ENCODE results near the gene MCM8. TPM values are rescaled to one million over a fixed set of nuclear protein-coding genes. Genes with fewer than 3 reads are reported as not detected.
A peak's percentile ranks its signal among the peaks of the same experiment; 100 is the strongest.

The MCM8 gene
- total RNA-seq, 1 experiment from 2014 or later: 12.4 TPM

DNA sequence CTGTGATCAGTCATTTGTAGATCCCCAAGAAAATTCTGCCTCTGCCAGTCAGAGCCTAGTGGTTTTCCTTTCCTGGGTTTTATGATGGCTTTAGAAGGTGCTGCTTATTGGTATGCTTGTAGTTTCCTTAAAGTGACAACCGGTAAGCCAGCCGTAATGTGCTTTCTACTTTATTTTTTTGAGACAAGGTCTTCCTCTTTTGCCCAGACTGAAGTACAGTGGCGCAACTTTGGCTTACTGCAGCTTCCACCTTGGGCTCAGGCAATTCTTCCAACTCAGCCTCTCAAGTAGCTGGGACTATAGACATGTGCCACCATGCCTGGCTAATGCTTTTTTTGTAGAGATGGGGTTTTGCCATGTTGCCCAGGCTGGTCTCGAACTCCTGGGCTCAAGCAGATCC, 23.5 kb downstream of the MCM8 start:
- peak overlapping the region; percentile 90 for H3K27ac Mint-ChIP-seq (ENCODE audit: low read depth, unreplicated experiment)
- no peak overlapping the region for H3K4me3 Mint-ChIP-seq (ENCODE audit: unreplicated experiment)
- no peaks in the 10 kb centered on the region for H3K27me3 Mint-ChIP-seq (ENCODE audit: insufficient read depth, unreplicated experiment)
- peaks cover 30% of the 10 kb centered on the region for H3K36me3 Mint-ChIP-seq (ENCODE audit: insufficient read depth, unreplicated experiment)
- DNase-seq (ENCODE audit: unreplicated experiment): no peak
- CTCF ChIA-PET: interaction anchor here (0.5 to 1.5 kb wide), 2 partner anchors 55 to 103 kb away, joined by 4 read pairs; no protein-coding TSS in a partner anchor
- intact Hi-C loops (cut with micrococcal nuclease): no loop called here
- POLR2A ChIA-PET: no interaction called here
- BruUV-seq (replicated peaks): no TSS peak
- TF ChIP-seq, protein P1, sequence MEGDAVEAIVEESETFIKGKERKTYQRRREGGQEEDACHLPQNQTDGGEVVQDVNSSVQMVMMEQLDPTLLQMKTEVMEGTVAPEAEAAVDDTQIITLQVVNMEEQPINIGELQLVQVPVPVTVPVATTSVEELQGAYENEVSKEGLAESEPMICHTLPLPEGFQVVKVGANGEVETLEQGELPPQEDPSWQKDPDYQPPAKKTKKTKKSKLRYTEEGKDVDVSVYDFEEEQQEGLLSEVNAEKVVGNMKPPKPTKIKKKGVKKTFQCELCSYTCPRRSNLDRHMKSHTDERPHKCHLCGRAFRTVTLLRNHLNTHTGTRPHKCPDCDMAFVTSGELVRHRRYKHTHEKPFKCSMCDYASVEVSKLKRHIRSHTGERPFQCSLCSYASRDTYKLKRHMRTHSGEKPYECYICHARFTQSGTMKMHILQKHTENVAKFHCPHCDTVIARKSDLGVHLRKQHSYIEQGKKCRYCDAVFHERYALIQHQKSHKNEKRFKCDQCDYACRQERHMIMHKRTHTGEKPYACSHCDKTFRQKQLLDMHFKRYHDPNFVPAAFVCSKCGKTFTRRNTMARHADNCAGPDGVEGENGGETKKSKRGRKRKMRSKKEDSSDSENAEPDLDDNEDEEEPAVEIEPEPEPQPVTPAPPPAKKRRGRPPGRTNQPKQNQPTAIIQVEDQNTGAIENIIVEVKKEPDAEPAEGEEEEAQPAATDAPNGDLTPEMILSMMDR (IDR thresholded peaks at IDR 0.05; ENCODE audit: unreplicated experiment): no peak
- H3K9me3 Mint-ChIP-seq (ENCODE audit: unreplicated experiment): no peaks in the 10 kb centered on the region
- no peaks in the 10 kb centered on the region for H3K4me1 Mint-ChIP-seq (ENCODE audit: insufficient read depth, unreplicated experiment)

DNA sequence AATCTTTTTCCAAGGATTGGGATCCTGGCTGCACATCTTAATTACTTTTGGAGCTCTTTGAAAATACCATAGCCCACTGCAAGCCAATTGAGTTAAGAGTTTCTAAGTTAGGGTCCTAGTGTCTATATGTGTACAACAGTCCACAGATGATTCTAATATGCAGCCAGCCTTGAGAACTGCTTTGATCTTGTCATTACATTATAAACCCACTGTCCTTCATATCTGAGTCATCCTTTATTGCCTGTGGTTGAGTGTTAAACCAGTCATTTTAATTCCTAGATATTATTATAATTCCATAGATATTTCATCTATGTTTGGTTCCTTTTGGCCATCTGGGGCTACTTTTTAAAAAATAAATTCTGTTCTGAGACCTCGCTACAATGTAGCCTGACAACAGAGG, 24.1 kb downstream of the MCM8 start:
- no peaks in the 10 kb centered on the region for H3K27me3 Mint-ChIP-seq (ENCODE audit: insufficient read depth, unreplicated experiment)
- no peaks in the 10 kb centered on the region for H3K9me3 Mint-ChIP-seq (ENCODE audit: unreplicated experiment)
- no peak overlapping the region for H3K4me3 Mint-ChIP-seq (ENCODE audit: unreplicated experiment)
- TF ChIP-seq, protein P1 (IDR thresholded peaks at IDR 0.05; ENCODE audit: unreplicated experiment): no peak
- POLR2A ChIA-PET: no interaction called here
- intact Hi-C loops (cut with micrococcal nuclease): no loop called here
- BruUV-seq (replicated peaks): no TSS peak
- no peaks in the 10 kb centered on the region for H3K4me1 Mint-ChIP-seq (ENCODE audit: insufficient read depth, unreplicated experiment)
- peak overlapping the region; percentile 90 for H3K27ac Mint-ChIP-seq (ENCODE audit: low read depth, unreplicated experiment)
- DNase-seq (ENCODE audit: unreplicated experiment): no peak
- H3K36me3 Mint-ChIP-seq (ENCODE audit: insufficient read depth, unreplicated experiment): peaks cover 35% of the 10 kb centered on the region
- CTCF ChIA-PET: interaction anchor here (0.5 to 1.5 kb wide), 6 partner anchors 56 to 1580 kb away, joined by 3 to 6 read pairs (median 4); partner anchors contain the start of gene CDS2

DNA sequence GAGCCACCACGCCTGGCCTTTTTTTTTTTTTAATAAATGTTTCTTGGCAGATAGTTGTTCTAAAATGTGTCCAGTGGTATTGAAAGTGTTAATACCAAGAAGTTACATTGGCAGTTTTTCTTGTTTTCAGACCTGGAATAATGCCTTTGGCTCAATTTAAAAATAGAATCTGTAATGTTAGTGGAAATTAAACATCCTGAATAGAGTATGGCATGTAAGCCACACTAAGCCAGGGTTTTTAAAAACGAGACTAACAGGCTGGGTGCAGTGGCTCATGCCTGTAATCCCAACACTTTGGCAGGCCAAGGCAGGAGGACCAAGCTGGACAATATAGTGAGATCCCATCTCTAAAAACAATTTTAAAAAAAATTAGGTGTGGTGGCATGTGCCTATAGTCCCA, 25.3 kb downstream of the MCM8 start:
- ChIA-PET CTCF (interaction anchor here (0.8 to 1.2 kb wide), 2 partner anchors 9 to 11 kb away, joined by 3 to 4 read pairs; no protein-coding TSS in a partner anchor), POLR2A (interaction anchor here (2.3 kb wide), 1 partner anchor 11 kb away, joined by 6 read pairs; no protein-coding TSS in a partner anchor)
- Mint-ChIP-seq H3K27ac (ENCODE audit: low read depth, unreplicated experiment) (no peak overlapping the region), H3K4me1 (ENCODE audit: insufficient read depth, unreplicated experiment) (no peaks in the 10 kb centered on the region), H3K9me3 (ENCODE audit: unreplicated experiment) (no peaks in the 10 kb centered on the region), H3K36me3 (ENCODE audit: insufficient read depth, unreplicated experiment) (peaks cover 37% of the 10 kb centered on the region), H3K27me3 (ENCODE audit: insufficient read depth, unreplicated experiment) (no peaks in the 10 kb centered on the region), H3K4me3 (ENCODE audit: unreplicated experiment) (no peak overlapping the region)
- DNase-seq (ENCODE audit: unreplicated experiment): no peak
- intact Hi-C loops (cut with micrococcal nuclease): no loop called here
- BruUV-seq (replicated peaks): no TSS peak
- TF ChIP-seq, protein P1 (IDR thresholded peaks at IDR 0.05; ENCODE audit: unreplicated experiment): no peak

DNA sequence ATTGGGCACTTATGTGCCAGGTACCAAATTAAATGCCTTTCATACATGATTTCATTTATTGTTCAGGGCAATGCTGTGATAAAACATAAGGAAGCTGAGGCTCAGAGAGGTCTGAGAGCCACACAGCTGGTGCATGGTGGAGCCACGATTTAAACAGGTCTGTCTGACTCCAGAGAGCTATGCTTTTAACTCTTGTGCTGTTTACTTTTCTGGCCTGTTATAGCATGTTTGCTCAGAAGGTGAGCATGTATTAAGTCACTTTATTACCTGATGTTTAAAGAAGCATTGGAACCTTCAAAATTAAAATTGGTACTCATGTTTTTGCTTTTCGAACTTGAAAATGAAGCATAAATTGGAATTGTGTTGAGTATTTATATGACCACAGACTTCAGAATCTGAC, 26.8 kb downstream of the MCM8 start:
- POLR2A ChIA-PET: interaction anchor here (0.7 to 2.3 kb wide), 3 partner anchors 9 to 12 kb away, joined by 4 to 6 read pairs (median 4); no protein-coding TSS in a partner anchor
- no TSS peak for BruUV-seq (replicated peaks)
- CTCF ChIA-PET: interaction anchor here (0.9 to 1.7 kb wide), 6 partner anchors 9 to 188 kb away, joined by 3 to 7 read pairs (median 3); no protein-coding TSS in a partner anchor
- Mint-ChIP-seq H3K27ac (ENCODE audit: low read depth, unreplicated experiment) (no peak overlapping the region), H3K36me3 (ENCODE audit: insufficient read depth, unreplicated experiment) (peaks cover 29% of the 10 kb centered on the region), H3K4me1 (ENCODE audit: insufficient read depth, unreplicated experiment) (no peaks in the 10 kb centered on the region), H3K27me3 (ENCODE audit: insufficient read depth, unreplicated experiment) (no peaks in the 10 kb centered on the region), H3K9me3 (ENCODE audit: unreplicated experiment) (no peaks in the 10 kb centered on the region), H3K4me3 (ENCODE audit: unreplicated experiment) (no peak overlapping the region)
- TF ChIP-seq, protein P1 (IDR thresholded peaks at IDR 0.05; ENCODE audit: unreplicated experiment): no peak
- no peak for DNase-seq (ENCODE audit: unreplicated experiment)
- intact Hi-C loops (cut with micrococcal nuclease): no loop called here
